Keratinocyte (primary cell): ENCODE results near the gene ANKRD34A. TPM values are rescaled to one million over a fixed set of nuclear protein-coding genes. Genes with fewer than 3 reads are reported as not detected.
A peak's percentile ranks its signal among the peaks of the same experiment; 100 is the strongest.

ENCODE experiments used
- DNase-seq: peaks from one replicate; pipeline ENCODE4 v3.0.0-alpha.2; 2011; ENCODE audit warnings: low read depth, missing footprints, low spot score
- FAIRE-seq: peaks from 2 replicates; lab custom pipeline; 2011; peaks lifted over from hg19 to GRCh38; lab: Jason Lieb, UNC
- H2AFZ ChIP-seq: 2 replicates; pipeline ENCODE4 v1.6.0; 2012; ENCODE audit warnings: low read length, control low read depth, inconsistent platforms; ENCODE audit not compliant: control insufficient read depth
- H3K27ac ChIP-seq: 2 replicates; pipeline ENCODE4 v1.5.1; 2011; ENCODE audit warnings: low read length; ENCODE audit not compliant: control insufficient read depth, insufficient read depth
- H3K27me3 ChIP-seq: 3 replicates; pipeline ENCODE4 v1.6.0; 2011; ENCODE audit warnings: low read length; ENCODE audit not compliant: control insufficient read depth, insufficient read depth; ENCODE audit errors: extremely low read depth
- H3K36me3 ChIP-seq, 2 experiments: 2 replicates in 1 of 2; 3 replicates in 1 of 2; pipeline ENCODE4 v1.5.1; 2011; ENCODE audit warnings: low read length in 2 of 2, mild to moderate bottlenecking in 1 of 2; ENCODE audit not compliant: control insufficient read depth in 2 of 2, insufficient read depth in 2 of 2; ENCODE audit errors: extremely low read depth in 1 of 2
- H3K4me1 ChIP-seq: 3 replicates; pipeline ENCODE4 v1.5.1; 2011; ENCODE audit warnings: low read length; ENCODE audit not compliant: control insufficient read depth, insufficient read depth; ENCODE audit errors: extremely low read depth
- H3K4me2 ChIP-seq: 3 replicates; pipeline ENCODE4 v1.6.0; 2011; ENCODE audit warnings: low read depth, low read length; ENCODE audit not compliant: control insufficient read depth, insufficient read depth; ENCODE audit errors: extremely low read depth
- H3K4me3 ChIP-seq, 3 experiments: fragments of 200-600 bp in 1 of 3; sonication (generic) in 1 of 3; 2 replicates in 2 of 3; 3 replicates in 1 of 3; pipeline ENCODE4 v1.5.1; 2011 to 2016; ENCODE audit warnings: low read length in 3 of 3, mild to moderate bottlenecking in 3 of 3, control low read depth in 2 of 3, inconsistent platforms in 1 of 3, low read depth in 1 of 3, mixed read lengths in 1 of 3, mixed run types in 1 of 3, moderate library complexity in 1 of 3; ENCODE audit not compliant: control insufficient read depth in 2 of 3, insufficient read depth in 2 of 3; ENCODE audit errors: extremely low read depth in 1 of 3
- H3K79me2 ChIP-seq: 2 replicates; pipeline ENCODE4 v1.6.0; 2012; ENCODE audit warnings: low read length; ENCODE audit not compliant: control insufficient read depth, insufficient read depth
- H3K9ac ChIP-seq: 3 replicates; pipeline ENCODE4 v1.6.0; 2011; ENCODE audit warnings: low read length; ENCODE audit not compliant: control insufficient read depth, insufficient read depth; ENCODE audit errors: extremely low read depth
- H3K9me1 ChIP-seq: 3 replicates; pipeline ENCODE4 v1.6.0; 2011; ENCODE audit warnings: low read length; ENCODE audit not compliant: control insufficient read depth, insufficient read depth; ENCODE audit errors: extremely low read depth
- H3K9me3 ChIP-seq: 2 replicates; pipeline ENCODE4 v1.5.1; 2012; ENCODE audit warnings: low read depth, low read length; ENCODE audit not compliant: control insufficient read depth
- H4K20me1 ChIP-seq: 3 replicates; pipeline ENCODE4 v1.6.0; 2011; ENCODE audit warnings: low read length; ENCODE audit not compliant: control insufficient read depth, insufficient read depth; ENCODE audit errors: extremely low read depth
- CTCF ChIP-seq, 3 experiments: IDR thresholded peaks in 1 of 3; conservative IDR thresholded peaks in 1 of 3; optimal IDR thresholded peaks in 1 of 3; 2 replicates in 2 of 3; 3 replicates in 1 of 3; pipeline versions ENCODE3 to v1.5.1; 2011; ENCODE audit warnings: low read length in 3 of 3, mild to moderate bottlenecking in 3 of 3, moderate library complexity in 2 of 3, control low read depth in 1 of 3, inconsistent platforms in 1 of 3; ENCODE audit not compliant: insufficient read depth in 2 of 3; ENCODE audit errors: extremely low read depth in 1 of 3
- EZH2 ChIP-seq: IDR thresholded peaks from one replicate; pipeline ENCODE4 v1.6.1; 2012; ENCODE audit warnings: inconsistent platforms, mild to moderate bottlenecking, low read length, moderate library complexity
- dilution Hi-C: fragments of 300-500 bp; cut with MboI; formaldehyde crosslinking; loops from one replicate; pipeline ENCODE4 v1.7.0; 2020; ENCODE audit warnings: low sequenced_read_pairs; ENCODE audit not compliant: extremely low pct_ligation_motif_present
- polyA plus RNA-seq, 5 experiments: library from polyadenylated mRNA; depleted of rRNA in 3 of 5; stranded (reverse) in 3 of 5; stranded (forward) in 1 of 5; unstranded in 1 of 5; fragments of >200 nt; gene quantifications; 1 replicate in 1 of 5; 2 replicates in 3 of 5; 3 replicates in 1 of 5; pipeline versions ENCODE4 v1.2.1 to v1.2.3, GENCODE V29; 2011 to 2012; ENCODE audit warnings: missing spikeins in 2 of 5, low read depth in 1 of 5, low replicate concordance in 1 of 5

ANKRD34A gene
- polyA plus RNA-seq, 1 donor (not counting 4 experiments of a cell fraction or from before 2014, with no cell fraction given): 0.83 TPM

- Histone ChIP-seq H3K9ac (peak overlapping the region; percentile 42), H2AFZ (peak overlapping the region; percentile 89), H3K27ac (no peak overlapping the region)
Observed at GRCh38 chr1:145960468-145961108, 3.8 kb downstream of the ANKRD34A start.

GRCh38 chr1:145959957-145960467 lies 4.4 kb downstream of the ANKRD34A start:
- Histone ChIP-seq H3K79me2 (peaks cover 7% of the 10 kb centered on the region), H3K9ac (no peak overlapping the region), H3K9me1 (no peaks in the 10 kb centered on the region), H3K27me3 (peaks cover 2% of the 10 kb centered on the region), H3K4me1 (peaks cover 55% of the 10 kb centered on the region), H2AFZ (peak overlapping the region; percentile 89), H3K4me3 (peak overlapping the region in 2 of 3 experiments; percentile 32 to 75), H3K4me2 (peak overlapping the region; percentile 92), H3K27ac (no peak overlapping the region), H4K20me1 (no peaks in the 10 kb centered on the region), H3K9me3 (no peaks in the 10 kb centered on the region), H3K36me3 (no peaks in the 10 kb centered on the region)
- TF ChIP-seq CTCF (optimal IDR thresholded peaks at IDR 0.05 in 1 of 3, IDR thresholded peaks at IDR 0.05 in 1 of 3, conservative IDR thresholded peaks at IDR 0.05 in 1 of 3; ENCODE audit: extremely low read depth in 1 of 3, insufficient read depth in 2 of 3, low read length in 3 of 3) (no peak), EZH2 (no peak)
- DNase-seq (no peak), FAIRE-seq (no peak)
- dilution Hi-C loops: no loop called here

More at GRCh38 chr1:145960468-145961108, 3.8 kb downstream of the ANKRD34A start:
- H3K4me1 ChIP-seq: peaks cover 55% of the 10 kb centered on the region
- H3K27me3 ChIP-seq: peaks cover 2% of the 10 kb centered on the region
- H3K4me3 ChIP-seq: peak overlapping the region; percentile 32 to 75 (median 58)
- TF ChIP-seq CTCF (optimal IDR thresholded peaks at IDR 0.05 in 1 of 3, IDR thresholded peaks at IDR 0.05 in 1 of 3, conservative IDR thresholded peaks at IDR 0.05 in 1 of 3; ENCODE audit: extremely low read depth in 1 of 3, insufficient read depth in 2 of 3, low read length in 3 of 3): peak in 1 of 3 experiments; percentile 25
- TF ChIP-seq EZH2: no peak
- H3K79me2 ChIP-seq: peaks cover 6% of the 10 kb centered on the region
- dilution Hi-C loops: no loop called here
- no peaks in the 10 kb centered on the region for H3K9me1 ChIP-seq
- peak overlapping the region; percentile 92 for H3K4me2 ChIP-seq
- no peaks in the 10 kb centered on the region for H3K9me3 ChIP-seq
- H3K36me3 ChIP-seq: no peaks in the 10 kb centered on the region
- H4K20me1 ChIP-seq: no peaks in the 10 kb centered on the region
- DNase-seq (no peak), FAIRE-seq (no peak)
